ENCODE data around the gene ZNF606.

ZNF606 gene

GRCh38 chr19:57927587-57927986 is 75.0 kb downstream of the ZNF606 start:
- Mint-ChIP-seq H3K4me1 (ENCODE audit: low read depth) (no peaks in the 10 kb centered on the region), H3K36me3 (ENCODE audit: low read depth) (peaks cover 12% of the 10 kb centered on the region), H3K4me3 (no peak overlapping the region), H3K27ac (no peak overlapping the region), H3K9me3 (peaks cover 62% of the 10 kb centered on the region), H3K27me3 (ENCODE audit: low read depth) (no peaks in the 10 kb centered on the region)
